ENCODE measurements around the gene DENND4B.

DENND4B gene
- total RNA-seq, result 135 to 220 (median 177) reads per million in 3 donors

GRCh38 chr1:153946622-153947241 is at the start of gene DENND4B:
DENND4B (minus strand) TSS chr1:153946718; CDS start chr1:153944374, 2,344 bp downstream.
- peaks cover 25% of the 10 kb centered on the region for H3K4me1 ChIP-seq (ENCODE audit: control insufficient read depth, insufficient read depth, low read length, poor library complexity, severe bottlenecking)
- peak within 1 kb of the TSS; percentile 79 for H3K4me3 ChIP-seq (ENCODE audit: insufficient read depth, low read depth, low read length, poor library complexity, severe bottlenecking)
- peak within 1 kb of the TSS; percentile 77 for H3K27ac ChIP-seq (ENCODE audit: insufficient read depth, low read length, poor library complexity, severe bottlenecking)
- H3K36me3 ChIP-seq (ENCODE audit: control insufficient read depth, insufficient read depth, low read length), result peaks cover 52% of the 10 kb centered on the region
- no peaks in the 10 kb centered on the region for H3K9me3 ChIP-seq (ENCODE audit: control insufficient read depth, low read length)
- DNase-seq, result peak; percentile 55 to 63 (median 58)
- H3K27me3 ChIP-seq (replicated peaks; ENCODE audit: control insufficient read depth, insufficient read depth, low read length, poor library complexity, severe bottlenecking), result no peaks in the 10 kb centered on the region

GRCh38 chr1:153995640-153996039 is 49.1 kb upstream of the DENND4B start:
- Histone ChIP-seq H3K9me3 (ENCODE audit: control insufficient read depth, low read length) (no peaks in the 10 kb centered on the region), H3K27me3 (replicated peaks; ENCODE audit: control insufficient read depth, insufficient read depth, low read length, poor library complexity, severe bottlenecking) (no peaks in the 10 kb centered on the region), H3K36me3 (ENCODE audit: control insufficient read depth, insufficient read depth, low read length) (peaks cover 30% of the 10 kb centered on the region), H3K4me1 (ENCODE audit: control insufficient read depth, insufficient read depth, low read length, poor library complexity, severe bottlenecking) (peaks cover 15% of the 10 kb centered on the region), H3K27ac (ENCODE audit: insufficient read depth, low read length, poor library complexity, severe bottlenecking) (no peak overlapping the region), H3K4me3 (ENCODE audit: insufficient read depth, low read depth, low read length, poor library complexity, severe bottlenecking) (no peak overlapping the region)
- no peak for DNase-seq

- Histone ChIP-seq H3K4me3 (ENCODE audit: insufficient read depth, low read depth, low read length, poor library complexity, severe bottlenecking) (no peak overlapping the region), H3K36me3 (ENCODE audit: control insufficient read depth, insufficient read depth, low read length) (peaks cover 30% of the 10 kb centered on the region), H3K9me3 (ENCODE audit: control insufficient read depth, low read length) (no peaks in the 10 kb centered on the region), H3K4me1 (ENCODE audit: control insufficient read depth, insufficient read depth, low read length, poor library complexity, severe bottlenecking) (peaks cover 15% of the 10 kb centered on the region), H3K27ac (ENCODE audit: insufficient read depth, low read length, poor library complexity, severe bottlenecking) (no peak overlapping the region), H3K27me3 (replicated peaks; ENCODE audit: control insufficient read depth, insufficient read depth, low read length, poor library complexity, severe bottlenecking) (no peaks in the 10 kb centered on the region)
- DNase-seq, result no peak
Observed at GRCh38 chr1:153995202-153995601, 48.7 kb upstream of the DENND4B start.

GRCh38 chr1:153991806-153992205 is 45.3 kb upstream of the DENND4B start:
- Histone ChIP-seq H3K4me3 (ENCODE audit: insufficient read depth, low read depth, low read length, poor library complexity, severe bottlenecking) (peak overlapping the region; percentile 95), H3K9me3 (ENCODE audit: control insufficient read depth, low read length) (no peaks in the 10 kb centered on the region), H3K27ac (ENCODE audit: insufficient read depth, low read length, poor library complexity, severe bottlenecking) (peak overlapping the region; percentile 98), H3K27me3 (replicated peaks; ENCODE audit: control insufficient read depth, insufficient read depth, low read length, poor library complexity, severe bottlenecking) (no peaks in the 10 kb centered on the region), H3K4me1 (ENCODE audit: control insufficient read depth, insufficient read depth, low read length, poor library complexity, severe bottlenecking) (peaks cover 17% of the 10 kb centered on the region), H3K36me3 (ENCODE audit: control insufficient read depth, insufficient read depth, low read length) (peaks cover 30% of the 10 kb centered on the region)
- DNase-seq, result no peak

GRCh38 chr1:153991151-153991630 is 44.7 kb upstream of the DENND4B start:
- Histone ChIP-seq H3K27ac (ENCODE audit: insufficient read depth, low read length, poor library complexity, severe bottlenecking) (peak overlapping the region; percentile 98), H3K4me3 (ENCODE audit: insufficient read depth, low read depth, low read length, poor library complexity, severe bottlenecking) (peak overlapping the region; percentile 95), H3K4me1 (ENCODE audit: control insufficient read depth, insufficient read depth, low read length, poor library complexity, severe bottlenecking) (peaks cover 22% of the 10 kb centered on the region), H3K36me3 (ENCODE audit: control insufficient read depth, insufficient read depth, low read length) (peaks cover 30% of the 10 kb centered on the region), H3K27me3 (replicated peaks; ENCODE audit: control insufficient read depth, insufficient read depth, low read length, poor library complexity, severe bottlenecking) (no peaks in the 10 kb centered on the region), H3K9me3 (ENCODE audit: control insufficient read depth, low read length) (no peaks in the 10 kb centered on the region)
- no peak for DNase-seq

GRCh38 chr1:153990468-153991150 is 44.1 kb upstream of the DENND4B start, which contains the start of gene RPS27:
RPS27 (plus strand) TSS chr1:153990762; CDS start chr1:153990797, 35 bp downstream.
- peak; percentile 81 to 88 (median 85) for DNase-seq
- Histone ChIP-seq H3K36me3 (ENCODE audit: control insufficient read depth, insufficient read depth, low read length) (peaks cover 28% of the 10 kb centered on the region), H3K27ac (ENCODE audit: insufficient read depth, low read length, poor library complexity, severe bottlenecking) (peak within 1 kb of the TSS; percentile 98), H3K4me3 (ENCODE audit: insufficient read depth, low read depth, low read length, poor library complexity, severe bottlenecking) (peak within 1 kb of the TSS; percentile 95), H3K4me1 (ENCODE audit: control insufficient read depth, insufficient read depth, low read length, poor library complexity, severe bottlenecking) (peaks cover 22% of the 10 kb centered on the region), H3K9me3 (ENCODE audit: control insufficient read depth, low read length) (no peaks in the 10 kb centered on the region), H3K27me3 (replicated peaks; ENCODE audit: control insufficient read depth, insufficient read depth, low read length, poor library complexity, severe bottlenecking) (no peaks in the 10 kb centered on the region)

- no peak overlapping the region for H3K4me3 ChIP-seq (ENCODE audit: insufficient read depth, low read depth, low read length, poor library complexity, severe bottlenecking)
- H3K27me3 ChIP-seq (replicated peaks; ENCODE audit: control insufficient read depth, insufficient read depth, low read length, poor library complexity, severe bottlenecking), result no peaks in the 10 kb centered on the region
- no peaks in the 10 kb centered on the region for H3K9me3 ChIP-seq (ENCODE audit: control insufficient read depth, low read length)
- H3K27ac ChIP-seq (ENCODE audit: insufficient read depth, low read length, poor library complexity, severe bottlenecking), result no peak overlapping the region
- DNase-seq, result no peak
- peaks cover 20% of the 10 kb centered on the region for H3K4me1 ChIP-seq (ENCODE audit: control insufficient read depth, insufficient read depth, low read length, poor library complexity, severe bottlenecking)
- H3K36me3 ChIP-seq (ENCODE audit: control insufficient read depth, insufficient read depth, low read length), result peaks cover 9% of the 10 kb centered on the region
Observed at GRCh38 chr1:153987621-153988020, 41.1 kb upstream of the DENND4B start.

GRCh38 chr1:153985941-153986761 is 39.6 kb upstream of the DENND4B start, which contains the start of gene RAB13:
RAB13 (minus strand) TSS chr1:153986339; CDS start chr1:153986236, 103 bp downstream.
- no peaks in the 10 kb centered on the region for H3K36me3 ChIP-seq (ENCODE audit: control insufficient read depth, insufficient read depth, low read length)
- no peak within 1 kb of the TSS for H3K4me3 ChIP-seq (ENCODE audit: insufficient read depth, low read depth, low read length, poor library complexity, severe bottlenecking)
- H3K4me1 ChIP-seq (ENCODE audit: control insufficient read depth, insufficient read depth, low read length, poor library complexity, severe bottlenecking), result peaks cover 7% of the 10 kb centered on the region
- no peak for DNase-seq
- H3K9me3 ChIP-seq (ENCODE audit: control insufficient read depth, low read length), result no peaks in the 10 kb centered on the region
- no peaks in the 10 kb centered on the region for H3K27me3 ChIP-seq (replicated peaks; ENCODE audit: control insufficient read depth, insufficient read depth, low read length, poor library complexity, severe bottlenecking)
- H3K27ac ChIP-seq (ENCODE audit: insufficient read depth, low read length, poor library complexity, severe bottlenecking), result peak within 1 kb of the TSS; percentile 41

GRCh38 chr1:153985341-153985912 is 38.9 kb upstream of the DENND4B start:
- no peak overlapping the region for H3K27ac ChIP-seq (ENCODE audit: insufficient read depth, low read length, poor library complexity, severe bottlenecking)
- H3K4me3 ChIP-seq (ENCODE audit: insufficient read depth, low read depth, low read length, poor library complexity, severe bottlenecking), result no peak overlapping the region
- H3K36me3 ChIP-seq (ENCODE audit: control insufficient read depth, insufficient read depth, low read length), result no peaks in the 10 kb centered on the region
- H3K9me3 ChIP-seq (ENCODE audit: control insufficient read depth, low read length), result no peaks in the 10 kb centered on the region
- H3K27me3 ChIP-seq (replicated peaks; ENCODE audit: control insufficient read depth, insufficient read depth, low read length, poor library complexity, severe bottlenecking), result no peaks in the 10 kb centered on the region
- peaks cover 7% of the 10 kb centered on the region for H3K4me1 ChIP-seq (ENCODE audit: control insufficient read depth, insufficient read depth, low read length, poor library complexity, severe bottlenecking)
- no peak for DNase-seq
